Measurements from ENCODE around the gene AGBL1.

The AGBL1 gene

DNA sequence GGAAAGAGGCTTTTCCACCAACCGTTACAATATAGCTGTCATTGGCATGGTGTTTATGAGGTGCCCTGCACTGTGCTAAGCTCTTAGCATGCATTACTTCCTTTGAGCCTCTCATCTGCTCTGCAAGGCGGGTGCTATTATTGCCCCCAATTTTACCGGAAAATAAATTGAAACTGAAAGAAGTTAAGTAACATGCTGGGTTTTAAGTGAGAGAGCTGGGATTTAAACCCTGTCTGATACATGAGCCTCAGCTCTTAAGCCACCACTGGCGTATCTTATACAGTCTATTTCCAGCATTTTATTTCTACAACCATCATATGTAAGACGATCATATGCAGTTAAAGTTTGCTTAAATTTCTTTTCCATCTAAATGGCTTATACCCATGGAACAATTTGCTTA, 81.6 kb downstream of the AGBL1 start:
- no peak for DNase-seq (ENCODE audit: low read depth)
- no peak overlapping the region for H3K4me3 ChIP-seq (replicated peaks; ENCODE audit: low read depth, low read length)
- TF ChIP-seq, protein P1, sequence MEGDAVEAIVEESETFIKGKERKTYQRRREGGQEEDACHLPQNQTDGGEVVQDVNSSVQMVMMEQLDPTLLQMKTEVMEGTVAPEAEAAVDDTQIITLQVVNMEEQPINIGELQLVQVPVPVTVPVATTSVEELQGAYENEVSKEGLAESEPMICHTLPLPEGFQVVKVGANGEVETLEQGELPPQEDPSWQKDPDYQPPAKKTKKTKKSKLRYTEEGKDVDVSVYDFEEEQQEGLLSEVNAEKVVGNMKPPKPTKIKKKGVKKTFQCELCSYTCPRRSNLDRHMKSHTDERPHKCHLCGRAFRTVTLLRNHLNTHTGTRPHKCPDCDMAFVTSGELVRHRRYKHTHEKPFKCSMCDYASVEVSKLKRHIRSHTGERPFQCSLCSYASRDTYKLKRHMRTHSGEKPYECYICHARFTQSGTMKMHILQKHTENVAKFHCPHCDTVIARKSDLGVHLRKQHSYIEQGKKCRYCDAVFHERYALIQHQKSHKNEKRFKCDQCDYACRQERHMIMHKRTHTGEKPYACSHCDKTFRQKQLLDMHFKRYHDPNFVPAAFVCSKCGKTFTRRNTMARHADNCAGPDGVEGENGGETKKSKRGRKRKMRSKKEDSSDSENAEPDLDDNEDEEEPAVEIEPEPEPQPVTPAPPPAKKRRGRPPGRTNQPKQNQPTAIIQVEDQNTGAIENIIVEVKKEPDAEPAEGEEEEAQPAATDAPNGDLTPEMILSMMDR (IDR thresholded peaks at IDR 0.05; ENCODE audit: low read length, missing control alignments): no peak

DNA sequence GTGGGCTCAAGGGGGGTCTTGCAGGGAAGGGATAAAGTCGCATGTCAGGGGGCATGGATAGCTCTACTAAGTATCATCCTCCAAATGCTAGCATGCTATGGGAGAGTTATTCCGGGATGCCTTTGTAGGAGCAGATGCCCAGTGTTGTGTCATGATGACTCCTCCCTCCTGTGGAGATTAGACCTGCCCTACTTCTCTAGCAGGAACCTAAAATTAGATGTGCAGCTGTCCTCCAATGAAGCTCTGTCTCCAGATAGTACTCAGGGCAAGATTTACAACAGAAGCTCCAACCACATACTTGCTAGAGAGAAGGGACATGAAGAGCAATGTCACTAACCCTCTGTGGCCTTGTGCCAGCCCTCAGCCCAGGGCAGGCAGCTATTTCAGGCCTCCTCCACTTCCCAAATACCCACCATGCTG, 82.5 kb downstream of the AGBL1 start:
- TF ChIP-seq, protein P1 (IDR thresholded peaks at IDR 0.05; ENCODE audit: low read length, missing control alignments): no peak
- DNase-seq (ENCODE audit: low read depth): no peak
- H3K4me3 ChIP-seq (replicated peaks; ENCODE audit: low read depth, low read length): no peak overlapping the region

DNA sequence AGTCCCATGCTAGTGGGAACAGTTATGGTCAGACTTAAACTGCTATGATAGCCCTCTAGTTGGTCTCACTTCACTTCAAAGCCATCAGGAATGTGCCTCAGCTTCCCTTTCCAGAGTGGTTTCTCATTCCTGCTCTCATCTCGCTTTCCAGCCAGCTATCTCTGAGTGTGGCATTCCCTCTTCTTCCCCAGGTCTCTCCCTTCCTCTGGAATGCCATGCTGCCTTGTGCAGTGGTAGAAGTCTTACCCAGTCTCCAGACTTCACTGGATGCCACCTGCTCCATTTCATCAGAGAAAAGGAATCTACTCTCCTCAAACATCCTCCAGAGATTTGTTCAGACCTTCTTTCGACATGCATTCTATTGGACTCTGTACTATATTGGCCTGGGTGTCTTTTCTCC, 83.0 kb downstream of the AGBL1 start:
- TF ChIP-seq, protein P1 (IDR thresholded peaks at IDR 0.05; ENCODE audit: low read length, missing control alignments): no peak
- H3K4me3 ChIP-seq (replicated peaks; ENCODE audit: low read depth, low read length): no peak overlapping the region
- no peak for DNase-seq (ENCODE audit: low read depth)

DNA sequence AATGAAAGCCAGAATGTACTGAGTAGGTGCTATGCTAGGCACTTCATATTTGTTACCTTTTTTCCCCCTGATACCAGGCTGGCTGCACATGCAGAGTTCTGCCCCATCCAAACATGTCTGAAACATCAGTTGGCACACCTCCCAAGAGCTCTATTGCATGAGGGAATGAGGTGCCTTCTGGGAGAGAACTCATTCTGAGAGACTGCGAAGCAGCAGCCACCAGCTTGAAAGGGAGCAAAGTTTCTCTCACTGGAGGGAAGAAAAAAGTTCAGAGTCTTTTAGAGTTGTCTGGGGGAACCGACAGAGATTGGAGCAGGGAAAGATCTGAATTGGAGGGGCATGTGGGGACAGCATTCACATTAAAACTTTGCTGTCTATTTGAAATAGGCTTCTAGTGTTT, 84.1 kb downstream of the AGBL1 start:
- TF ChIP-seq, protein P1 (IDR thresholded peaks at IDR 0.05; ENCODE audit: low read length, missing control alignments): no peak
- H3K4me3 ChIP-seq (replicated peaks; ENCODE audit: low read depth, low read length): no peak overlapping the region
- no peak for DNase-seq (ENCODE audit: low read depth)

DNA sequence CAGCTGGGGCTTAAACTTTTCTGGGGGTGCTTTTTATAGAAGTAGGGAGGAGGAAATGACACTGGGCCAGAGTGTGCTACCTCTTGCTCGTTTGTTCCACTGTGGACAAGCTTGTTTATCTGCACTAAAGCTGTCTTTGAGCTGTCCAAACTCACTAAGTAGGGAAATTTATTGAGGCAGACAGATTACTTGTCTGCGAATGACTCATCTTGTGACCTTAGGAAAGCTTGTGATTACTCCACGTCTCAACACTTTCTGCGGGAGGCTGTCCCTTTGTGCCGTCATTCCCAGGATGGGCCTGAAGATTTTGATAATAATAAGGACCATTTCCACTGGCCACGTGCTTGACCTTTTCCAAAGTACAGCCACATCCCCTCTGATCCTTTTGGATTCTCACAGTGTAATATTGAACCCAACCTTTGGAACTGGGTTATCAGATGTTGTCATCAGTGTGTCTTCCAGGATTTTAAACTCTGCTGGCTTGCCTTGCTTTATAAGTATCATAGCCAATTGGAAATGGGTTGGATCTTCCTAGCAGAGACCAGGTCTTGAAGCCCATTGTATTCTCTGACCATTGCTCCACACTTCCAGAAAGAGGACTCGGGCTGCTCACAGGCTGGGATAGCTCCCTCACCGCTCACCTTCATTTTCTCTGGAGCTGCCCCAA, 84.7 kb downstream of the AGBL1 start:
- DNase-seq (ENCODE audit: low read depth): no peak
- TF ChIP-seq, protein P1 (IDR thresholded peaks at IDR 0.05; ENCODE audit: low read length, missing control alignments): no peak
- no peak overlapping the region for H3K4me3 ChIP-seq (replicated peaks; ENCODE audit: low read depth, low read length)

DNA sequence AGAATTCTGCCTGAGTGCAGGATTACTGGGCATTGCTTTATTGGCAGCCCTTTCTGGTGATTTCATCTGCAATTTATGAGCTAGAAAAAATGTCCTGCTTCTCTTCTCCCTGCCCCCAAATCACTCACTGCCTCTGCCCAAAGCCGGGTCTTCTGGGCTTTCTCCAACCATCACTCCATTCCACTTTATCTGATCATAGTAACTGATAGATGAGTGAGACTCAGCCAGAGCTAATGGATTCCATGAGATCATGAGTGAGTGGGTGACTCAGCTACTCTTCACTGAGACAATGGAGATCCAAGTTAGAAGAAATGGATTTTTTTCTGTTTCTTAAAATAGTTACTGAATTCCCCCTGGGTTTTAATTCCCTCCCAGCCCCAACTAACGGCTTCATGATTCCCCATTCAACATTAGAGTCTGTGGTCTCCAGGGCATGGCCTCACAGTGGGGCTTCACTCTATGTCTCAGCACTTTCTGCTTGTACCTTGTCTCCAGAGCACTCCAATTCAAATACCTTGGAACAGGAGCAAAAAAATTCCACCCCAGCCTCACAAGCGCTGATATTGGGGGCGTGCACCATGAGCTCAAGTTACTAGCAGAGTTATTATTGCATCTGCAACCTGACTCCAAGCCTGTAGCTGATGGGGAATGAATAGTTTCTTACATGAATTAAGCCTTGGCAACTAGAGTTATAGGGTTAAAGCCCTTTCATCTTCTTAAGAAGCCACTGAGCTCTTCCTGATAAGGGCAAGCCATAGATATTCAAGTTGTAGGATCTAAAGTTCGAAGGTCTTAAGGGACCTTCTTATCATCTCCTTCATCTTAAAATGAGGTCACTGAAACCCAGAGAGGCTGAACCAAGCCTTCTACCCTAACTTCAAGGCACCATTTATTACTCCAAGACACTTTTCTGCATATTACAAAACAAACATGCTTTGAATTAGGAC, 85.9 kb downstream of the AGBL1 start:
- no peak overlapping the region for H3K4me3 ChIP-seq (replicated peaks; ENCODE audit: low read depth, low read length)
- TF ChIP-seq, protein P1 (IDR thresholded peaks at IDR 0.05; ENCODE audit: low read length, missing control alignments): no peak
- no peak for DNase-seq (ENCODE audit: low read depth)

All from fibroblast of pulmonary artery (primary cell).